Endothelial cell of umbilical vein (primary cell): ENCODE data around the gene BAZ1B. TPM values are rescaled to one million over a fixed set of nuclear protein-coding genes. Genes with fewer than 3 reads are reported as not detected.
A peak's percentile ranks its signal among the peaks of the same experiment; 100 is the strongest.

Source experiments
- BruUV-seq: library from RNA; stranded (reverse); fragments of 400-500 nt; replicated peaks from 2 replicates; lab custom pipeline; 2021; lab: Mats Ljungman, UMichigan
- CTCF ChIA-PET: fragments of 300-600, 350-600 bp; sonication (Branson Sonifier 250); formaldehyde crosslinking; loops from one replicate; lab custom pipeline; 2021; ENCODE audit warnings: antibody characterized with exemption, inconsistent platforms; lab: Charles Lee
- POLR2A ChIA-PET: fragments of 300-600, 350-600 bp; sonication (Branson Sonifier 250); formaldehyde crosslinking; loops from one replicate; lab custom pipeline; 2021; ENCODE audit warnings: antibody characterized with exemption, inconsistent platforms; lab: Charles Lee
- DNase-seq: peaks from one replicate; pipeline ENCODE4 v3.0.0-alpha.2; 2011; ENCODE audit warnings: low read depth, low spot score
- FAIRE-seq: peaks from 2 replicates; lab custom pipeline; 2011; peaks lifted over from hg19 to GRCh38; lab: Jason Lieb, UNC
- H2AFZ ChIP-seq: 2 replicates; pipeline ENCODE4 v1.6.0; 2012; ENCODE audit warnings: low read depth, low read length, control low read depth, inconsistent platforms
- H3K27ac ChIP-seq: 2 replicates; pipeline ENCODE4 v1.5.1; 2011; ENCODE audit warnings: low read depth, mild to moderate bottlenecking, control low read depth, low read length, moderate library complexity; ENCODE audit not compliant: insufficient read depth
- H3K27me3 ChIP-seq, 2 experiments: 2 replicates each; pipeline versions ENCODE4 v1.6.0 to v1.6.1; 2011; ENCODE audit warnings: low read length in 2 of 2, mixed read lengths in 1 of 2; ENCODE audit not compliant: control insufficient read depth in 2 of 2, insufficient read depth in 2 of 2
- H3K36me3 ChIP-seq, 2 experiments: 2 replicates in 1 of 2; 3 replicates in 1 of 2; pipeline ENCODE4 v1.5.1; 2011; ENCODE audit warnings: low read length in 2 of 2, mild to moderate bottlenecking in 1 of 2, moderate library complexity in 1 of 2; ENCODE audit not compliant: control insufficient read depth in 2 of 2, insufficient read depth in 2 of 2; ENCODE audit errors: extremely low read depth in 1 of 2
- H3K4me1 ChIP-seq: 3 replicates; pipeline ENCODE4 v1.5.1; 2011; ENCODE audit warnings: mild to moderate bottlenecking, low read length; ENCODE audit not compliant: control insufficient read depth, insufficient read depth; ENCODE audit errors: extremely low read depth
- H3K4me2 ChIP-seq: 2 replicates; pipeline ENCODE4 v1.6.1; 2011; ENCODE audit warnings: low read length, control low read depth, mixed read lengths; ENCODE audit not compliant: insufficient read depth
- H3K4me3 ChIP-seq, 3 experiments: fragments of 200-600 bp in 1 of 3; sonication (generic), shearing (Covaris generic) in 1 of 3; replicated peaks in 1 of 3; 2 replicates each; pipeline ENCODE4 v1.5.1; 2011 to 2016; ENCODE audit warnings: control low read depth in 3 of 3, low read length in 3 of 3, mild to moderate bottlenecking in 2 of 3, inconsistent platforms in 1 of 3, low read depth in 1 of 3, moderate library complexity in 1 of 3; ENCODE audit not compliant: insufficient read depth in 1 of 3
- H3K79me2 ChIP-seq: 2 replicates; pipeline ENCODE4 v1.6.0; 2012; ENCODE audit warnings: low read length, inconsistent platforms; ENCODE audit not compliant: control insufficient read depth, insufficient read depth
- H3K9ac ChIP-seq: replicated peaks from 2 replicates; pipeline ENCODE3; 2011; ENCODE audit warnings: low read length, control low read depth; ENCODE audit not compliant: insufficient read depth; ENCODE audit errors: extremely low read depth
- H3K9me1 ChIP-seq: replicated peaks from 3 replicates; pipeline ENCODE4 v1.6.0; 2011; ENCODE audit warnings: mild to moderate bottlenecking, low read length; ENCODE audit not compliant: control insufficient read depth, insufficient read depth; ENCODE audit errors: extremely low read depth
- H3K9me3 ChIP-seq: replicated peaks from 2 replicates; pipeline ENCODE4 v1.5.1; 2012; ENCODE audit warnings: low read length, inconsistent platforms; ENCODE audit not compliant: control insufficient read depth, insufficient read depth
- H4K20me1 ChIP-seq: replicated peaks from 2 replicates; pipeline ENCODE3; 2011; ENCODE audit warnings: mild to moderate bottlenecking, low read length; ENCODE audit not compliant: control insufficient read depth, insufficient read depth; ENCODE audit errors: extremely low read depth
- CTCF ChIP-seq, 2 donors: IDR thresholded peaks; 1 replicate in 1 of 2; 2 replicates in 1 of 2; pipeline ENCODE4 v1.5.1; 2011; ENCODE audit warnings: low read length in 2 of 2, mild to moderate bottlenecking in 2 of 2, moderate library complexity in 2 of 2, control low read depth in 1 of 2, inconsistent platforms in 1 of 2, low read depth in 1 of 2; ENCODE audit not compliant: insufficient read depth in 1 of 2; ENCODE audit errors: extremely low read depth in 1 of 2
- EZH2 ChIP-seq: IDR thresholded peaks from 2 replicates; pipeline ENCODE4 v1.6.1; 2012; ENCODE audit warnings: borderline replicate concordance, low read depth, mild to moderate bottlenecking, moderate library complexity, low read length, inconsistent platforms; ENCODE audit not compliant: severe bottlenecking
- FOS ChIP-seq: IDR thresholded peaks from 2 replicates; pipeline ENCODE4 v1.6.1; 2011; ENCODE audit warnings: mild to moderate bottlenecking, low read length, moderate library complexity, borderline replicate concordance; ENCODE audit not compliant: insufficient read depth
- MAX ChIP-seq: IDR thresholded peaks from 2 replicates; pipeline ENCODE4 v1.6.1; 2011; ENCODE audit not compliant: insufficient read depth, insufficient read length
- MYC ChIP-seq: IDR thresholded peaks from one replicate; pipeline ENCODE4 v1.6.1; 2011; ENCODE audit warnings: mild to moderate bottlenecking, low read depth, low read length
- POLR2A ChIP-seq: IDR thresholded peaks from 2 replicates; pipeline ENCODE4 v1.6.1; 2012; ENCODE audit warnings: low read depth, mild to moderate bottlenecking, control low read depth, low read length
- dilution Hi-C: fragments of 300-500 bp; cut with MboI; formaldehyde crosslinking; loops from one replicate; pipeline ENCODE4 v1.15.0; 2019; ENCODE audit warnings: low sequenced_read_pairs; ENCODE audit not compliant: extremely low pct_ligation_motif_present
- intact Hi-C: fragments of 100-400 bp; cut with micrococcal nuclease; formaldehyde crosslinking; loops from one replicate; pipeline ENCODE4 v1.10.0; 2022
- polyA plus RNA-seq, 4 experiments: library from polyadenylated mRNA; depleted of rRNA in 3 of 4; stranded (reverse) in 3 of 4; unstranded in 1 of 4; fragments of >200 nt; gene quantifications; 2 replicates each; pipeline versions ENCODE4 v1.2.1 to v1.2.3, GENCODE V29; 2011 to 2012; ENCODE audit warnings: missing spikeins in 1 of 4
- total RNA-seq: library from RNA; stranded (reverse); gene quantifications from 2 replicates; pipeline ENCODE4 v1.2.3, GENCODE V29; 2021

BAZ1B gene
- total and polyA plus RNA-seq, 2 donors (not counting 3 experiments of a cell fraction or from before 2014, with no cell fraction given) = 16.2 to 74.7 TPM

- no peak overlapping the region for H3K4me2 ChIP-seq
- no peak overlapping the region for H2AFZ ChIP-seq
- DNase-seq (peak; percentile 68), FAIRE-seq (peak; percentile 84)
- dilution Hi-C loops = no loop called here
- no peaks in the 10 kb centered on the region for H3K9me1 ChIP-seq
- CTCF ChIA-PET = interaction anchor here (0.6 to 3.4 kb wide), 21 partner anchors 8 to 283 kb away, joined by 3 to 75 read pairs (median 4); partner anchors contain the start of gene NSUN5
- TF ChIP-seq CTCF (IDR thresholded peaks at IDR 0.05; ENCODE audit: extremely low read depth in 1 of 2, insufficient read depth in 1 of 2, low read depth in 1 of 2, low read length in 2 of 2) (peak; percentile 85 to 88), EZH2 (no peak), FOS (no peak), POLR2A (no peak), MAX (no peak), MYC (no peak)
- no peaks in the 10 kb centered on the region for H3K9me3 ChIP-seq
- no peaks in the 10 kb centered on the region for H3K4me1 ChIP-seq
- H3K79me2 ChIP-seq = peaks cover 3% of the 10 kb centered on the region
- no peak overlapping the region for H3K9ac ChIP-seq
- H3K27me3 ChIP-seq = no peaks in the 10 kb centered on the region
- POLR2A ChIA-PET = no interaction called here
- intact Hi-C loops = loop anchor here (1.0 to 5.0 kb wide), 3 partner anchors 110 to 280 kb away; no protein-coding TSS in a partner anchor
- no peak overlapping the region for H3K27ac ChIP-seq
- no TSS peak for BruUV-seq
- no peak overlapping the region for H3K4me3 ChIP-seq
- H3K36me3 ChIP-seq = peaks cover 25 to 39% of the 10 kb centered on the region in 2 experiments
- H4K20me1 ChIP-seq = peaks cover 3% of the 10 kb centered on the region
Observed at GRCh38 chr7:73451780-73452398, 70.2 kb downstream of the BAZ1B start.
